ENCODE measurements around the gene PCDH8. TPM values are rescaled to one million over a fixed set of nuclear protein-coding genes. Genes with fewer than 3 reads are reported as not detected.

PCDH8 gene
- total and polyA plus RNA-seq, 10 of the 15 experiments (the other 5 are each of a cell fraction or from before 2014, with no cell fraction given): 0.03 to 0.86 (median 0.45) TPM; not detected in 1

DNA sequence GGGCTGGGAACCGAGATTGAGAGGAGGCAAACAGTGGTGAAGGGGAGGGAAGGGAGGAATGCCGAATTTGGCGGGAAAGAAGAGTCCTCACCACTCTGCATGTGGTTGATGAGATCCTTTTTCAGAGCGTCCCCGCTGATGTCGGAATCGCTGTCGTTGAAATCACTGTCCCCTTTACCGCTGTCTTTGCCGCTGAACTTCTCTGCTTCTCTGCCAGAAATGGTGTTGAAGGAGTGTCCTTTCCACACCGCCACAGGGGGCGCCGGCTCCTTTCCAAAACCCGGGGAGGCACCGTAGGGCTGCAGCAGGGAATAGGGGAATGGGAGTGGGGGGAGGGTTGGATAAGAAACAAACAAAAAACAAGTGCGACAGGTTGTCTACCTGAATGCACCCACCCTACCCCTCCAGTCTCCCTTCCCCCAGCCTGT, 3.1 kb downstream of the PCDH8 start:
- H3K9me3 ChIP-seq (replicated peaks; ENCODE audit: control insufficient read depth, insufficient read depth, low read length): peaks cover 25% of the 10 kb centered on the region; the same call in 2 of the 3 replicates
- H3K9ac ChIP-seq (ENCODE audit: control insufficient read depth, insufficient read depth, low read length): no peak overlapping the region
- no peak overlapping the region for H2AFZ ChIP-seq (ENCODE audit: control insufficient read depth, low read depth, low read length)
- no TSS peak for BruUV-seq (replicated peaks)
- no peak for TF ChIP-seq MEF2A (IDR thresholded peaks at IDR 0.05; ENCODE audit: insufficient read depth, low read depth, low read length)
- TF ChIP-seq, protein P1, sequence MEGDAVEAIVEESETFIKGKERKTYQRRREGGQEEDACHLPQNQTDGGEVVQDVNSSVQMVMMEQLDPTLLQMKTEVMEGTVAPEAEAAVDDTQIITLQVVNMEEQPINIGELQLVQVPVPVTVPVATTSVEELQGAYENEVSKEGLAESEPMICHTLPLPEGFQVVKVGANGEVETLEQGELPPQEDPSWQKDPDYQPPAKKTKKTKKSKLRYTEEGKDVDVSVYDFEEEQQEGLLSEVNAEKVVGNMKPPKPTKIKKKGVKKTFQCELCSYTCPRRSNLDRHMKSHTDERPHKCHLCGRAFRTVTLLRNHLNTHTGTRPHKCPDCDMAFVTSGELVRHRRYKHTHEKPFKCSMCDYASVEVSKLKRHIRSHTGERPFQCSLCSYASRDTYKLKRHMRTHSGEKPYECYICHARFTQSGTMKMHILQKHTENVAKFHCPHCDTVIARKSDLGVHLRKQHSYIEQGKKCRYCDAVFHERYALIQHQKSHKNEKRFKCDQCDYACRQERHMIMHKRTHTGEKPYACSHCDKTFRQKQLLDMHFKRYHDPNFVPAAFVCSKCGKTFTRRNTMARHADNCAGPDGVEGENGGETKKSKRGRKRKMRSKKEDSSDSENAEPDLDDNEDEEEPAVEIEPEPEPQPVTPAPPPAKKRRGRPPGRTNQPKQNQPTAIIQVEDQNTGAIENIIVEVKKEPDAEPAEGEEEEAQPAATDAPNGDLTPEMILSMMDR (IDR thresholded peaks at IDR 0.05 in 2 of 3, conservative IDR thresholded peaks at IDR 0.05 in 1 of 3; ENCODE audit: control insufficient read depth in 2 of 3, extremely low read depth in 1 of 3, insufficient read depth in 1 of 3, low read depth in 3 of 3, low read length in 3 of 3): peak; percentile 6 to 25 (median 8); a peak in 2 of 6 replicates
- H3K4me2 ChIP-seq (ENCODE audit: control insufficient read depth, insufficient read depth): no peak overlapping the region
- no peaks in the 10 kb centered on the region; a peak in 1 of 4 replicates for H3K36me3 ChIP-seq (ENCODE audit: control insufficient read depth in 2 of 2, insufficient read depth in 2 of 2, low read length in 1 of 2)
- DNase-seq (ENCODE audit: low read depth, low spot score) (no peak), FAIRE-seq (no peak), ATAC-seq (no peak)
- ChIA-PET SMC1A (ENCODE audit: uncharacterized antibody, unreplicated experiment) (no interaction called here), RAD21 (ENCODE audit: unreplicated experiment) (no interaction called here), CTCF (interaction anchor here (0.7 to 1.1 kb wide), 2 partner anchors 14 to 123 kb away, joined by 3 to 4 read pairs; no protein-coding TSS in a partner anchor), POLR2A (no interaction called here)
- peaks cover 3% of the 10 kb centered on the region for H3K4me1 ChIP-seq (ENCODE audit: control insufficient read depth, insufficient read depth, low read length)
- no peak overlapping the region for H3K4me3 ChIP-seq
- no peaks in the 10 kb centered on the region for H3K79me2 ChIP-seq (ENCODE audit: control insufficient read depth, insufficient read depth, low read length)
- intact Hi-C loops (cut with micrococcal nuclease; ENCODE audit: unreplicated experiment): no loop called here
- in situ Hi-C loops (cut with MboI): no loop called here
- no peaks in the 10 kb centered on the region for H4K20me1 ChIP-seq (ENCODE audit: control insufficient read depth, insufficient read depth)
- 32% methylated on average over 16 of the region's 16 CpGs for WGBS (ENCODE audit: insufficient coverage, insufficient replicate concordance, low lambda C conversion rate, missing lambda C conversion rate)
- no peak overlapping the region for H3K27ac ChIP-seq (ENCODE audit: control insufficient read depth, insufficient read depth)
- H3K27me3 ChIP-seq (replicated peaks in 1 of 2; ENCODE audit: control insufficient read depth in 2 of 2, insufficient read depth in 2 of 2, low read length in 1 of 2): peaks cover 1 to 6% of the 10 kb centered on the region in 2 experiments

DNA sequence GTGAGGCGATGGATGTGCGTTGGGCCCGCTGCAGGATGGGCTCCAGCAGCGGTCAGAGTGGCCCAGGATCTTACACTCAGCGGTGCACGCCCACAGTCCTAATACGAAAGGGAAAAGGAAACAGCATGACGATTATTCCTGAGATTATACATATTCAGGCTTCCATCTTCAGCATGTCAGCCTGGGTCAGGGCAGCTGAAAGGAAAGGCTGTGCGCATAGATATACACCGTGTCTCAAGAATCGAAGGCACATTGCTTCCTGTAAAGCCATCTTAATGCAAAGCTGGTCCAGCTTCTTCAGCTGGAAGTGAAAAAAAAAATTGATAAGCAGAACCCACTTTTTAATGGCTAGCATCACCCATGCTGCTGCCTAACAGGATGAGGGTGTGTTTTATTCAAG, 3.6 kb downstream of the PCDH8 start:
- H3K79me2 ChIP-seq (ENCODE audit: control insufficient read depth, insufficient read depth, low read length): no peaks in the 10 kb centered on the region
- in situ Hi-C loops (cut with MboI) (no loop called here), intact Hi-C loops (cut with micrococcal nuclease; ENCODE audit: unreplicated experiment) (no loop called here)
- no TSS peak for BruUV-seq (replicated peaks)
- no peak overlapping the region for H2AFZ ChIP-seq (ENCODE audit: control insufficient read depth, low read depth, low read length)
- H3K36me3 ChIP-seq (ENCODE audit: control insufficient read depth in 2 of 2, insufficient read depth in 2 of 2, low read length in 1 of 2): no peaks in the 10 kb centered on the region; a peak in 1 of 4 replicates
- peaks cover 25% of the 10 kb centered on the region; the same call in 2 of the 3 replicates for H3K9me3 ChIP-seq (replicated peaks; ENCODE audit: control insufficient read depth, insufficient read depth, low read length)
- no peak overlapping the region for H3K4me3 ChIP-seq
- WGBS (ENCODE audit: insufficient coverage, insufficient replicate concordance, low lambda C conversion rate, missing lambda C conversion rate): 52% methylated on average over 11 of the region's 11 CpGs
- ATAC-seq (no peak), FAIRE-seq (no peak), DNase-seq (ENCODE audit: low read depth, low spot score) (no peak)
- H3K4me1 ChIP-seq (ENCODE audit: control insufficient read depth, insufficient read depth, low read length): no peaks in the 10 kb centered on the region
- peaks cover 1 to 6% of the 10 kb centered on the region in 2 experiments for H3K27me3 ChIP-seq (replicated peaks in 1 of 2; ENCODE audit: control insufficient read depth in 2 of 2, insufficient read depth in 2 of 2, low read length in 1 of 2)
- H3K9ac ChIP-seq (ENCODE audit: control insufficient read depth, insufficient read depth, low read length): no peak overlapping the region
- CTCF ChIA-PET: interaction anchor here (0.7 to 1.1 kb wide), 2 partner anchors 15 to 123 kb away, joined by 3 to 4 read pairs; no protein-coding TSS in a partner anchor
- no peak overlapping the region for H3K27ac ChIP-seq (ENCODE audit: control insufficient read depth, insufficient read depth)
- no peaks in the 10 kb centered on the region for H4K20me1 ChIP-seq (ENCODE audit: control insufficient read depth, insufficient read depth)
- SMC1A ChIA-PET (ENCODE audit: uncharacterized antibody, unreplicated experiment): no interaction called here
- RAD21 ChIA-PET (ENCODE audit: unreplicated experiment): no interaction called here
- no peak overlapping the region for H3K4me2 ChIP-seq (ENCODE audit: control insufficient read depth, insufficient read depth)
- POLR2A ChIA-PET: interaction anchor here (1.7 kb wide), 1 partner anchor 16 kb away, joined by 4 read pairs; no protein-coding TSS in a partner anchor
- no peak for TF ChIP-seq RB1 (IDR thresholded peaks at IDR 0.05; ENCODE audit: borderline replicate concordance)
- no peak for TF ChIP-seq HDAC6 (IDR thresholded peaks at IDR 0.05; ENCODE audit: unreplicated experiment)
- no peak for TF ChIP-seq IKZF1 (conservative IDR thresholded peaks at IDR 0.05)
- TF ChIP-seq POU2F2 (IDR thresholded peaks at IDR 0.05; ENCODE audit: borderline replicate concordance, low read depth, low read length): no peak
- TF ChIP-seq ASH2L (IDR thresholded peaks at IDR 0.05; ENCODE audit: borderline replicate concordance, low read depth): no peak
- TF ChIP-seq MXI1 (IDR thresholded peaks at IDR 0.05; ENCODE audit: low read depth, low read length): no peak
- no peak for TF ChIP-seq POLR2AphosphoS5 (IDR thresholded peaks at IDR 0.05; ENCODE audit: low read length)
- TF ChIP-seq PAX5 (IDR thresholded peaks at IDR 0.05; ENCODE audit: borderline replicate concordance, low read depth, low read length): no peak
- TF ChIP-seq DPF2 (IDR thresholded peaks at IDR 0.05): no peak
- TF ChIP-seq SPI1 (IDR thresholded peaks at IDR 0.05; ENCODE audit: borderline replicate concordance, insufficient read depth, low read depth, low read length): no peak
- TF ChIP-seq MYC (IDR thresholded peaks at IDR 0.05; ENCODE audit: insufficient read depth, insufficient read length, insufficient replicate concordance, low read length, severe bottlenecking): no peak
- TF ChIP-seq, protein P1 (IDR thresholded peaks at IDR 0.05 in 2 of 3, conservative IDR thresholded peaks at IDR 0.05 in 1 of 3; ENCODE audit: control insufficient read depth in 2 of 3, extremely low read depth in 1 of 3, insufficient read depth in 1 of 3, low read depth in 3 of 3, low read length in 3 of 3): no peak

Measured in GM12878 (cell line).